ENCODE measurements around the gene MYO5A.

DNA sequence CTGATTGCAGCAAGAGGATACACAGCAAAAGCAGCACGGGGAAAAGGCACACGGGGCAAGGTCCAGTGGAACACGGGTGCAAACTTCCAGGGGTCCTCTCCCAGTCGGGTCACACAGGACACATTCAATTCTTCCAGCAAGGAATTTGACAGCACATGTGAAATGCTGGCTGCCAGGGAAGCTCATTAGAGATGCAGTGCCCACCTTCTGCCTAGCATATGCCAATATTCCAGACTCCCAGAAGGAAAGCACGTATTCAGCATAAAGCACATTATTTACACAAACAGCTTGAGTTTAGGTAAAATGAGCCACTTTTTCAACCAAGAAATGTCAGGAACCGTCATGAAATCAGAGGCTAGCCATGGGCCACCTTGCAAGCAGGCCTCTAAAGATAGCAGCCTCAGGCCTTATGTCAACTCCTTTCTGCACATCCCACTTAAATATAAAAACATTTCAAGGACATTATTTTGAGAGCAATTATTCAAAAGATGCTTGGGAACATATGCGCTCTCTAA lies 252.4 kb downstream of the MYO5A start:
- TF ChIP-seq, protein P1, sequence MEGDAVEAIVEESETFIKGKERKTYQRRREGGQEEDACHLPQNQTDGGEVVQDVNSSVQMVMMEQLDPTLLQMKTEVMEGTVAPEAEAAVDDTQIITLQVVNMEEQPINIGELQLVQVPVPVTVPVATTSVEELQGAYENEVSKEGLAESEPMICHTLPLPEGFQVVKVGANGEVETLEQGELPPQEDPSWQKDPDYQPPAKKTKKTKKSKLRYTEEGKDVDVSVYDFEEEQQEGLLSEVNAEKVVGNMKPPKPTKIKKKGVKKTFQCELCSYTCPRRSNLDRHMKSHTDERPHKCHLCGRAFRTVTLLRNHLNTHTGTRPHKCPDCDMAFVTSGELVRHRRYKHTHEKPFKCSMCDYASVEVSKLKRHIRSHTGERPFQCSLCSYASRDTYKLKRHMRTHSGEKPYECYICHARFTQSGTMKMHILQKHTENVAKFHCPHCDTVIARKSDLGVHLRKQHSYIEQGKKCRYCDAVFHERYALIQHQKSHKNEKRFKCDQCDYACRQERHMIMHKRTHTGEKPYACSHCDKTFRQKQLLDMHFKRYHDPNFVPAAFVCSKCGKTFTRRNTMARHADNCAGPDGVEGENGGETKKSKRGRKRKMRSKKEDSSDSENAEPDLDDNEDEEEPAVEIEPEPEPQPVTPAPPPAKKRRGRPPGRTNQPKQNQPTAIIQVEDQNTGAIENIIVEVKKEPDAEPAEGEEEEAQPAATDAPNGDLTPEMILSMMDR (IDR thresholded peaks at IDR 0.05; ENCODE audit: insufficient read depth, low read length, poor library complexity, severe bottlenecking), result no peak
- no peak for TF ChIP-seq EZH2phosphoT487 (conservative IDR thresholded peaks at IDR 0.05; ENCODE audit: low read length)

Measured in SU-DHL-6 (cell line).